Right cardiac atrium (tissue), 5 donors: Measurements from ENCODE around the gene NOL4L. TPM values are rescaled to one million over a fixed set of nuclear protein-coding genes. Genes with fewer than 3 reads are reported as not detected.
A peak's percentile ranks its signal among the peaks of the same experiment; 100 is the strongest.

Experiments
- ATAC-seq, 2 donors: fragments of 200-7000 bp; cut with Tn5 transposase; one replicate each; pipeline versions ENCODE4 v1.8.0 to v1.9.1; 2020; ENCODE audit warnings: moderate library complexity in 2 of 2, mild to moderate bottlenecking in 1 of 2
- DNase-seq, 3 donors: peaks; one replicate each; pipeline ENCODE4 v3.0.0-alpha.2; 2020
- H3K27ac ChIP-seq: one replicate; pipeline ENCODE4 v1.5.1; 2013; ENCODE audit warnings: mild to moderate bottlenecking, low read length, control low read depth, moderate library complexity
- H3K27me3 ChIP-seq: one replicate; pipeline ENCODE4 v1.6.1; 2013; ENCODE audit not compliant: control insufficient read depth, insufficient read depth
- H3K4me1 ChIP-seq: one replicate; pipeline ENCODE4 v1.6.1; 2013; ENCODE audit warnings: low read length; ENCODE audit not compliant: control insufficient read depth, insufficient read depth
- H3K4me3 ChIP-seq: one replicate; pipeline ENCODE4 v1.5.1; 2013; ENCODE audit warnings: low read length, control low read depth
- H3K9me3 ChIP-seq: one replicate; pipeline ENCODE4 v1.6.1; 2013; ENCODE audit warnings: low read length; ENCODE audit not compliant: control insufficient read depth
- WGBS: extraction: QIAGEN DNeasy Blood & Tissue Kit; methylation state at CpG from one replicate; pipeline ENCODE4 v1.1.7; 2013; 5-methylcytosine and 5-hydroxymethylcytosine counted together
- intact Hi-C, 4 donors: fragments of 100-400 bp; cut with DNase I; formaldehyde crosslinking; loops; one replicate each; pipeline versions ENCODE4 v1.11.0 to v1.14.0; 2022 to 2023
- polyA plus RNA-seq: library from polyadenylated mRNA; stranded (reverse); fragments of 200-250 nt; gene quantifications from one replicate; pipeline ENCODE4 v1.2.3, GENCODE V29; 2013
- total RNA-seq, 4 donors: library from RNA; stranded (reverse); fragmentation: NEBNext Ultra II Directional; extraction: Animal tissue kit (Norgen Biotek cat#: 25700); gene quantifications; one replicate each; pipeline ENCODE4 v1.2.1, GENCODE V29; 2021
- donor health status: healthy with polysubstance abuse.
- donor health status: DM: no; HTN: yes; CAD: no.
- donor health status: DM: no; HTN: no; CAD: no.
- donor health status: DM: no; HTN: yes; CAD: no; lungs with severe emphysema.
- donor health status: DM: yes; HTN: yes; CAD: no.

Gene NOL4L
- total and polyA plus RNA-seq, 5 donors = 6.5 to 10.9 (median 8.3) TPM

- Histone ChIP-seq H3K9me3 (no peaks in the 10 kb centered on the region), H3K27me3 (no peaks in the 10 kb centered on the region), H3K4me3 (no peak overlapping the region), H3K27ac (no peak overlapping the region), H3K4me1 (no peaks in the 10 kb centered on the region)
- 83% methylated on average over 5 of the region's 5 CpGs for WGBS
- ATAC-seq = no peak
- intact Hi-C loops = no loop called here
- peak in 1 of 3 donors; percentile 48 for DNase-seq
Observed at GRCh38 chr20:32575805-32576204, 9.3 kb downstream of the NOL4L start.

GRCh38 chr20:32575227-32575581 lies 9.9 kb downstream of the NOL4L start:
- H3K4me3 ChIP-seq = no peak overlapping the region
- H3K27ac ChIP-seq = no peak overlapping the region
- H3K4me1 ChIP-seq = no peaks in the 10 kb centered on the region
- H3K27me3 ChIP-seq = no peaks in the 10 kb centered on the region
- DNase-seq (no peak), ATAC-seq (no peak)
- no peaks in the 10 kb centered on the region for H3K9me3 ChIP-seq
- 71% methylated on average over 9 of the region's 9 CpGs for WGBS
- intact Hi-C loops = no loop called here

GRCh38 chr20:32574296-32575226 lies 10.6 kb downstream of the NOL4L start:
- H3K4me1 ChIP-seq = no peaks in the 10 kb centered on the region
- 50% methylated on average over 34 of the region's 34 CpGs for WGBS
- ATAC-seq (peak; percentile 51 to 69), DNase-seq (peak; percentile 64 to 82 (median 72))
- no peak overlapping the region for H3K4me3 ChIP-seq
- intact Hi-C loops = no loop called here
- H3K27me3 ChIP-seq = no peaks in the 10 kb centered on the region
- H3K9me3 ChIP-seq = no peaks in the 10 kb centered on the region
- no peak overlapping the region for H3K27ac ChIP-seq

- no peaks in the 10 kb centered on the region for H3K4me1 ChIP-seq
- no peaks in the 10 kb centered on the region for H3K27me3 ChIP-seq
- DNase-seq (no peak), ATAC-seq (no peak)
- intact Hi-C loops = no loop called here
- 91% methylated on average over 6 of the region's 6 CpGs for WGBS
- no peak overlapping the region for H3K27ac ChIP-seq
- H3K9me3 ChIP-seq = no peaks in the 10 kb centered on the region
- H3K4me3 ChIP-seq = no peak overlapping the region
Observed at GRCh38 chr20:32573167-32573851, 11.8 kb downstream of the NOL4L start.

GRCh38 chr20:32572271-32572968 lies 12.7 kb downstream of the NOL4L start:
- no peak overlapping the region for H3K27ac ChIP-seq
- no peak for DNase-seq

GRCh38 chr20:32571566-32571965 lies 13.6 kb downstream of the NOL4L start:
- Histone ChIP-seq H3K27me3 (no peaks in the 10 kb centered on the region), H3K27ac (no peak overlapping the region), H3K4me1 (no peaks in the 10 kb centered on the region), H3K4me3 (no peak overlapping the region), H3K9me3 (no peaks in the 10 kb centered on the region)
- WGBS = 73% methylated on average over 9 of the region's 9 CpGs
- DNase-seq (no peak), ATAC-seq (no peak)
- intact Hi-C loops = no loop called here

More at GRCh38 chr20:32572271-32572968, 12.7 kb downstream of the NOL4L start:
- intact Hi-C loops = no loop called here
- no peak for ATAC-seq
- H3K9me3 ChIP-seq = no peaks in the 10 kb centered on the region
- no peaks in the 10 kb centered on the region for H3K27me3 ChIP-seq
- 86% methylated on average over 15 of the region's 15 CpGs for WGBS
- no peak overlapping the region for H3K4me3 ChIP-seq
- no peaks in the 10 kb centered on the region for H3K4me1 ChIP-seq

GRCh38 chr20:32570401-32571190 lies 14.5 kb downstream of the NOL4L start:
- Histone ChIP-seq H3K27ac (no peak overlapping the region), H3K27me3 (no peaks in the 10 kb centered on the region), H3K9me3 (no peaks in the 10 kb centered on the region), H3K4me1 (no peaks in the 10 kb centered on the region), H3K4me3 (no peak overlapping the region)
- ATAC-seq (no peak), DNase-seq (no peak)
- WGBS = 74% methylated on average over 10 of the region's 10 CpGs
- intact Hi-C loops = no loop called here

GRCh38 chr20:32569380-32570305 lies 15.5 kb downstream of the NOL4L start:
- no peaks in the 10 kb centered on the region for H3K4me1 ChIP-seq
- no peak overlapping the region for H3K27ac ChIP-seq

GRCh38 chr20:32569018-32569379 lies 16.1 kb downstream of the NOL4L start:
- ATAC-seq = no peak
- Histone ChIP-seq H3K4me1 (no peaks in the 10 kb centered on the region), H3K9me3 (no peaks in the 10 kb centered on the region)

More at GRCh38 chr20:32569380-32570305, 15.5 kb downstream of the NOL4L start:
- intact Hi-C loops = no loop called here
- ATAC-seq (no peak), DNase-seq (no peak)
- WGBS = 90% methylated on average over 9 of the region's 9 CpGs
- Histone ChIP-seq H3K27me3 (no peaks in the 10 kb centered on the region), H3K4me3 (no peak overlapping the region), H3K9me3 (no peaks in the 10 kb centered on the region)

More at GRCh38 chr20:32569018-32569379, 16.1 kb downstream of the NOL4L start:
- WGBS = 76% methylated on average over 3 of the region's 3 CpGs
- DNase-seq = no peak
- intact Hi-C loops = no loop called here
- Histone ChIP-seq H3K27me3 (no peaks in the 10 kb centered on the region), H3K4me3 (no peak overlapping the region), H3K27ac (no peak overlapping the region)
